ENCODE data around the gene SULT4A1. TPM values are rescaled to one million over a fixed set of nuclear protein-coding genes. Genes with fewer than 3 reads are reported as not detected.

SULT4A1 gene
- total RNA-seq, 1 experiment from 2014 or later: 15.0 TPM

- H3K4me3 Mint-ChIP-seq: no peak overlapping the region
- H4K20me1 ChIP-seq (ENCODE audit: control insufficient read depth, insufficient read depth, insufficient read length): no peaks in the 10 kb centered on the region
- H4K91ac ChIP-seq (ENCODE audit: insufficient read length, low read depth, low read length): no peak overlapping the region
- no peaks in the 10 kb centered on the region for H3K27me3 Mint-ChIP-seq (ENCODE audit: low read depth)
- no peak overlapping the region for H3K4me2 ChIP-seq (ENCODE audit: insufficient read depth, insufficient read length, low read length)
- H3K27me3 ChIP-seq (ENCODE audit: insufficient read depth, low read length): no peaks in the 10 kb centered on the region
- H3K18ac ChIP-seq (ENCODE audit: insufficient read length, low read depth, low read length): no peak overlapping the region
- no peak overlapping the region for H2BK5ac ChIP-seq (ENCODE audit: insufficient read length, low read length)
- H3K36me3 Mint-ChIP-seq (ENCODE audit: insufficient read depth in 1 of 3, low read depth in 3 of 3): peaks cover 11 to 38% (median 37%) of the 10 kb centered on the region in 3 experiments; a peak in 6 of 7 replicates
- no peak overlapping the region for H2BK120ac ChIP-seq (ENCODE audit: low read depth, low read length, poor library complexity, severe bottlenecking)
- no CpG with 5 or more reads among the region's 13 CpGs for WGBS (ENCODE audit: extremely low coverage, insufficient read length, low lambda C conversion rate)
- H2BK20ac ChIP-seq (ENCODE audit: low read depth, low read length, poor library complexity, severe bottlenecking): no peak overlapping the region
- no peaks in the 10 kb centered on the region for H3K4me1 ChIP-seq (ENCODE audit: insufficient read depth, low read length)
- no peak overlapping the region for H2AK5ac ChIP-seq (ENCODE audit: insufficient read length, low read length)
- no peak overlapping the region for H3K4ac ChIP-seq (ENCODE audit: low read depth, low read length)
- H4K8ac ChIP-seq (replicated peaks; ENCODE audit: insufficient read length, low read depth, low read length): no peak overlapping the region
- H3K79me1 ChIP-seq (ENCODE audit: insufficient read depth, low read depth, low read length, poor library complexity, severe bottlenecking): no peaks in the 10 kb centered on the region
- no peak overlapping the region for H2BK12ac ChIP-seq (ENCODE audit: insufficient read length, low read depth, low read length)
- no peak overlapping the region for H3K23ac ChIP-seq (ENCODE audit: insufficient read length, low read depth, low read length)
- H3K79me2 ChIP-seq (ENCODE audit: insufficient read depth, low read length): no peaks in the 10 kb centered on the region; the same call in 1 of the 2 replicates
- H3K14ac ChIP-seq (ENCODE audit: insufficient read depth, low read length): no peak overlapping the region
- H4K5ac ChIP-seq (ENCODE audit: insufficient read length, low read depth, low read length): no peak overlapping the region
- no peak overlapping the region for H2AFZ ChIP-seq (ENCODE audit: low read length)
- no peak overlapping the region for H3K9ac ChIP-seq (ENCODE audit: extremely low read depth, insufficient read length, low read length)
- H3K4me1 Mint-ChIP-seq: no peaks in the 10 kb centered on the region; a peak in 1 of 4 replicates
- H3K9me3 Mint-ChIP-seq: no peaks in the 10 kb centered on the region
- H3K27ac ChIP-seq (ENCODE audit: insufficient read length, low read depth, low read length): no peak overlapping the region
- no peak overlapping the region for H2BK15ac ChIP-seq (ENCODE audit: low read depth, low read length)
- H3K27ac Mint-ChIP-seq: peak overlapping the region in 1 of 3 experiments; percentile 71; a peak in 1 of 7 replicates
- no peaks in the 10 kb centered on the region for H3K23me2 ChIP-seq (ENCODE audit: insufficient read length, low read depth, low read length, poor library complexity, severe bottlenecking)
- TF ChIP-seq, protein P1, sequence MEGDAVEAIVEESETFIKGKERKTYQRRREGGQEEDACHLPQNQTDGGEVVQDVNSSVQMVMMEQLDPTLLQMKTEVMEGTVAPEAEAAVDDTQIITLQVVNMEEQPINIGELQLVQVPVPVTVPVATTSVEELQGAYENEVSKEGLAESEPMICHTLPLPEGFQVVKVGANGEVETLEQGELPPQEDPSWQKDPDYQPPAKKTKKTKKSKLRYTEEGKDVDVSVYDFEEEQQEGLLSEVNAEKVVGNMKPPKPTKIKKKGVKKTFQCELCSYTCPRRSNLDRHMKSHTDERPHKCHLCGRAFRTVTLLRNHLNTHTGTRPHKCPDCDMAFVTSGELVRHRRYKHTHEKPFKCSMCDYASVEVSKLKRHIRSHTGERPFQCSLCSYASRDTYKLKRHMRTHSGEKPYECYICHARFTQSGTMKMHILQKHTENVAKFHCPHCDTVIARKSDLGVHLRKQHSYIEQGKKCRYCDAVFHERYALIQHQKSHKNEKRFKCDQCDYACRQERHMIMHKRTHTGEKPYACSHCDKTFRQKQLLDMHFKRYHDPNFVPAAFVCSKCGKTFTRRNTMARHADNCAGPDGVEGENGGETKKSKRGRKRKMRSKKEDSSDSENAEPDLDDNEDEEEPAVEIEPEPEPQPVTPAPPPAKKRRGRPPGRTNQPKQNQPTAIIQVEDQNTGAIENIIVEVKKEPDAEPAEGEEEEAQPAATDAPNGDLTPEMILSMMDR (conservative IDR thresholded peaks at IDR 0.05): no peak
- H3T11ph ChIP-seq (ENCODE audit: low read length): no peak overlapping the region
- no peak for DNase-seq
- H3K56ac ChIP-seq (ENCODE audit: insufficient read length, low read depth, low read length): no peak overlapping the region
- no peaks in the 10 kb centered on the region for H3K9me3 ChIP-seq (ENCODE audit: control insufficient read depth, low read depth, low read length)
Measured at GRCh38 chr22:43835736-43836135, 26.6 kb downstream of the SULT4A1 start.

Measured in H9 (cell line).